Left ventricle myocardium inferior (tissue), 1 donor: Measurements from ENCODE around the gene ADD3. TPM values are rescaled to one million over a fixed set of nuclear protein-coding genes. Genes with fewer than 3 reads are reported as not detected.

ENCODE experiments used
- DNase-seq: peaks from one replicate; pipeline ENCODE4 v3.0.0-alpha.2; 2020
- H3K27ac ChIP-seq: fragments of 200-600 bp; replicated peaks from 2 replicates; pipeline ENCODE4 v1.8.0; 2021
- H3K27me3 ChIP-seq: fragments of 200-600 bp; 2 replicates; pipeline ENCODE4 v1.8.0; 2021; ENCODE audit warnings: low read depth
- H3K36me3 ChIP-seq: fragments of 200-600 bp; 2 replicates; pipeline ENCODE4 v1.8.0; 2021
- H3K4me1 ChIP-seq: fragments of 200-600 bp; 2 replicates; pipeline ENCODE4 v1.8.0; 2021
- H3K4me3 ChIP-seq: fragments of 200-600 bp; 2 replicates; pipeline ENCODE4 v1.8.0; 2021; ENCODE audit warnings: mild to moderate bottlenecking, moderate library complexity
- H3K9me3 ChIP-seq: fragments of 200-600 bp; replicated peaks from 2 replicates; pipeline ENCODE4 v1.8.0; 2021
- CTCF ChIP-seq: fragments of 200-600 bp; IDR thresholded peaks from 2 replicates; pipeline ENCODE4 v1.8.0; 2021; ENCODE audit warnings: antibody characterized with exemption, mild to moderate bottlenecking, borderline replicate concordance
- intact Hi-C: fragments of 100-400 bp; cut with micrococcal nuclease; formaldehyde crosslinking; loops from one replicate; pipeline ENCODE4 v1.11.0; 2022
- total RNA-seq: library from RNA; stranded (reverse); fragmentation: NEBNext Ultra II Directional; extraction: Animal tissue kit (Norgen Biotek cat#: 25700); gene quantifications from one replicate; pipeline ENCODE4 v1.2.1, GENCODE V29; 2021
- donor health status: DM: no; HTN: yes; CAD: no; lungs with severe emphysema.

The ADD3 gene
- total RNA-seq, 1 donor from 2014 or later: 113 TPM

GRCh38 chr10:110105873-110106272, 98.1 kb downstream of the ADD3 start:
- H3K4me3 ChIP-seq: no peak overlapping the region
- intact Hi-C loops: loop anchor here (10.0 kb wide), 1 partner anchor 91 kb away; no protein-coding TSS in a partner anchor
- H3K27me3 ChIP-seq: no peaks in the 10 kb centered on the region
- peaks cover 26% of the 10 kb centered on the region for H3K4me1 ChIP-seq
- no peak for DNase-seq
- no peak for TF ChIP-seq CTCF
- H3K27ac ChIP-seq: no peak overlapping the region
- no peaks in the 10 kb centered on the region for H3K9me3 ChIP-seq
- peaks cover 43% of the 10 kb centered on the region for H3K36me3 ChIP-seq

GRCh38 chr10:110107430-110107829, 99.6 kb downstream of the ADD3 start:
- no peak overlapping the region for H3K27ac ChIP-seq
- no peak overlapping the region for H3K4me3 ChIP-seq
- no peak for TF ChIP-seq CTCF
- peaks cover 26% of the 10 kb centered on the region for H3K4me1 ChIP-seq
- H3K27me3 ChIP-seq: no peaks in the 10 kb centered on the region
- no peaks in the 10 kb centered on the region for H3K9me3 ChIP-seq
- intact Hi-C loops: loop anchor here (10.0 kb wide), 1 partner anchor 93 kb away; no protein-coding TSS in a partner anchor
- no peak for DNase-seq
- H3K36me3 ChIP-seq: peaks cover 35% of the 10 kb centered on the region

GRCh38 chr10:110107887-110108286, 100.1 kb downstream of the ADD3 start:
- intact Hi-C loops: loop anchor here (10.0 kb wide), 1 partner anchor 93 kb away; no protein-coding TSS in a partner anchor
- H3K9me3 ChIP-seq: no peaks in the 10 kb centered on the region
- peaks cover 26% of the 10 kb centered on the region for H3K4me1 ChIP-seq
- no peak overlapping the region for H3K4me3 ChIP-seq
- no peak for TF ChIP-seq CTCF
- no peak overlapping the region for H3K27ac ChIP-seq
- peaks cover 35% of the 10 kb centered on the region for H3K36me3 ChIP-seq
- no peaks in the 10 kb centered on the region for H3K27me3 ChIP-seq
- no peak for DNase-seq

GRCh38 chr10:110109511-110109910, 101.7 kb downstream of the ADD3 start:
- intact Hi-C loops: loop anchor here (10.0 kb wide), 1 partner anchor 95 kb away; no protein-coding TSS in a partner anchor

GRCh38 chr10:110110338-110110737, 102.6 kb downstream of the ADD3 start:
- Histone ChIP-seq H3K9me3 (no peaks in the 10 kb centered on the region), H3K4me1 (peaks cover 33% of the 10 kb centered on the region), H3K27ac (no peak overlapping the region), H3K4me3 (no peak overlapping the region), H3K27me3 (no peaks in the 10 kb centered on the region), H3K36me3 (peaks cover 39% of the 10 kb centered on the region)
- DNase-seq: no peak
- intact Hi-C loops: no loop called here
- no peak for TF ChIP-seq CTCF

More at GRCh38 chr10:110109511-110109910, 101.7 kb downstream of the ADD3 start:
- Histone ChIP-seq H3K27ac (no peak overlapping the region), H3K27me3 (no peaks in the 10 kb centered on the region), H3K36me3 (peaks cover 37% of the 10 kb centered on the region), H3K9me3 (no peaks in the 10 kb centered on the region), H3K4me1 (peaks cover 31% of the 10 kb centered on the region), H3K4me3 (no peak overlapping the region)
- no peak for TF ChIP-seq CTCF
- no peak for DNase-seq
